Measurements from ENCODE around the gene VPS16.

DNA sequence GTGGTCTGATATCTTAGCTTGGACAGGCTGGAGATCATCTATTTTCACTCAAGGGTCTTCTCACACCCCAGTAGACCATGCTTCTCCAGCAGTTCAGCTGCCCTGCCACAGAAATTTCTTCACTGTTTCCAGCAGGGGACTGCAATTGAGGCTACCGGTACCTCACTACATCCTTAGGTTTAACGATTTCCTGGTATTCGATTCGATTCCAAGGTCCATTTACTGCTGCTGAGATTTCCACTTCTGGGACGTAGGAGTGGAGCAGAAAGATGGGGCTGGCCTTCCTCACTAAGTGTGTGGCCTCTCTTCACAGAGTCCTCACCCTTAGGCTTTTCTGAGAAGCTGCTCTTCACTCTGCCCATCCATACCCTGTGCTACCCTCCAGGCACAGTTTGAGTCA lies 6.2 kb downstream of the VPS16 start:
- no peak for TF ChIP-seq POLR2AphosphoS5 (IDR thresholded peaks at IDR 0.05)
- TF ChIP-seq, protein P1, sequence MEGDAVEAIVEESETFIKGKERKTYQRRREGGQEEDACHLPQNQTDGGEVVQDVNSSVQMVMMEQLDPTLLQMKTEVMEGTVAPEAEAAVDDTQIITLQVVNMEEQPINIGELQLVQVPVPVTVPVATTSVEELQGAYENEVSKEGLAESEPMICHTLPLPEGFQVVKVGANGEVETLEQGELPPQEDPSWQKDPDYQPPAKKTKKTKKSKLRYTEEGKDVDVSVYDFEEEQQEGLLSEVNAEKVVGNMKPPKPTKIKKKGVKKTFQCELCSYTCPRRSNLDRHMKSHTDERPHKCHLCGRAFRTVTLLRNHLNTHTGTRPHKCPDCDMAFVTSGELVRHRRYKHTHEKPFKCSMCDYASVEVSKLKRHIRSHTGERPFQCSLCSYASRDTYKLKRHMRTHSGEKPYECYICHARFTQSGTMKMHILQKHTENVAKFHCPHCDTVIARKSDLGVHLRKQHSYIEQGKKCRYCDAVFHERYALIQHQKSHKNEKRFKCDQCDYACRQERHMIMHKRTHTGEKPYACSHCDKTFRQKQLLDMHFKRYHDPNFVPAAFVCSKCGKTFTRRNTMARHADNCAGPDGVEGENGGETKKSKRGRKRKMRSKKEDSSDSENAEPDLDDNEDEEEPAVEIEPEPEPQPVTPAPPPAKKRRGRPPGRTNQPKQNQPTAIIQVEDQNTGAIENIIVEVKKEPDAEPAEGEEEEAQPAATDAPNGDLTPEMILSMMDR (IDR thresholded peaks at IDR 0.05), result no peak

Measured in gastroesophageal sphincter (tissue), 3 donors.